ENCODE measurements around the gene WNK2. TPM values are rescaled to one million over a fixed set of nuclear protein-coding genes. Genes with fewer than 3 reads are reported as not detected.

The WNK2 gene
- total and polyA plus RNA-seq, 2 of the 4 experiments (the other 2 are of a cell fraction), result not detected

DNA sequence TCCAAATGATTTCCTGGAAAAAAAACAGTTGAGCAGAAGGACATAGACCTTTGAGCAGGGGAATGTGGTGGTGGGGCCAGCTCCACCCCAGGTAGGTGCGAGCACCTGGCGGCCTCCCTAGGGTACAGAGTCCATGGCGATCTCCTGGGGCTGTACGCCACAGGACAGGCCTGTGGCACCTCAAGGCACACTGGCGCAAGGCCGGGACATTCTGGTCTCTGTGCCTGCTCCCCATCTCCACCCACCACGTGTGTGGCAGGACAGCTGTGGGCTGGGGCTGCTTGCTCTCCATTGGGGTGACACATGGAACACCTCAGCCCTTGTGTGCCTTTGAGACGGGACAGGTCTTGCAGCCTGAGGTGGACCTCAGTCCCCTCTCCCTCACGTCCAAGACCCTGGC is 25.2 kb downstream of the WNK2 start:
- Histone ChIP-seq H4K5ac (ENCODE audit: low read depth, low read length) (no peak overlapping the region), H2BK120ac (ENCODE audit: low read depth, low read length) (no peak overlapping the region), H3K79me1 (ENCODE audit: low read depth in 1 of 2, low read length in 2 of 2) (no peaks in the 10 kb centered on the region), H3K14ac (replicated peaks; ENCODE audit: low read depth, low read length) (no peak overlapping the region), H3K27me3 (ENCODE audit: control insufficient read depth, insufficient read depth, low read length) (peaks cover 7% of the 10 kb centered on the region; the same call in 1 of the 2 replicates), H4K20me1 (ENCODE audit: insufficient read depth, low read length) (no peaks in the 10 kb centered on the region), H3K9me3 (ENCODE audit: control insufficient read depth, insufficient read depth, low read length) (peaks cover 3% of the 10 kb centered on the region; the same call in 1 of the 2 replicates), H3K4me1 (ENCODE audit: control insufficient read depth, insufficient read depth, low read length) (no peaks in the 10 kb centered on the region), H2AK5ac (ENCODE audit: low read depth, low read length) (no peak overlapping the region), H2AFZ (replicated peaks; ENCODE audit: low read length, poor library complexity) (no peak overlapping the region), H3K4ac (ENCODE audit: low read depth, low read length) (no peak overlapping the region), H3K23ac (ENCODE audit: low read depth, low read length) (no peak overlapping the region), H3K36me3 (ENCODE audit: control insufficient read depth, insufficient read depth, low read length) (no peaks in the 10 kb centered on the region), H2BK5ac (ENCODE audit: low read depth, low read length, poor library complexity, severe bottlenecking) (no peak overlapping the region), H3K56ac (ENCODE audit: extremely low read depth, insufficient read depth, low read length) (no peak overlapping the region), H3K18ac (ENCODE audit: low read depth, low read length) (no peak overlapping the region), H3K9me1 (ENCODE audit: insufficient read depth, low read length) (no peaks in the 10 kb centered on the region), H4K91ac (ENCODE audit: insufficient read depth, low read depth, low read length) (no peak overlapping the region), H3K27ac (ENCODE audit: insufficient read depth, low read length) (no peak overlapping the region), H3K4me3 (ENCODE audit: insufficient read depth, low read depth, low read length) (no peak overlapping the region), H3K9ac (ENCODE audit: low read depth, low read length) (no peak overlapping the region), H3K4me2 (ENCODE audit: low read depth, low read length) (no peak overlapping the region), H2BK20ac (ENCODE audit: low read depth, low read length) (no peak overlapping the region), H2BK15ac (ENCODE audit: low read depth, low read length) (no peak overlapping the region), H4K8ac (ENCODE audit: low read depth in 2 of 2, low read length in 2 of 2) (no peak overlapping the region), H2AK9ac (replicated peaks; ENCODE audit: low read depth, low read length, poor library complexity) (no peak overlapping the region)
- no TSS peak for BruUV-seq (replicated peaks)
- in situ Hi-C loops (cut with MboI; ENCODE audit: low sequenced_read_pairs), result no loop called here
- ChIA-PET CTCF (no interaction called here), POLR2A (ENCODE audit: unreplicated experiment) (no interaction called here)
- ATAC-seq (ENCODE audit: low read depth) (no peak), DNase-seq (no peak)
- intact Hi-C loops (cut with micrococcal nuclease), result no loop called here
- TF ChIP-seq MAFK (IDR thresholded peaks at IDR 0.05; ENCODE audit: low read depth, low read length), result no peak
- no peak for TF ChIP-seq FOS (IDR thresholded peaks at IDR 0.05; ENCODE audit: low read depth, low read length)
- TF ChIP-seq, protein P1, sequence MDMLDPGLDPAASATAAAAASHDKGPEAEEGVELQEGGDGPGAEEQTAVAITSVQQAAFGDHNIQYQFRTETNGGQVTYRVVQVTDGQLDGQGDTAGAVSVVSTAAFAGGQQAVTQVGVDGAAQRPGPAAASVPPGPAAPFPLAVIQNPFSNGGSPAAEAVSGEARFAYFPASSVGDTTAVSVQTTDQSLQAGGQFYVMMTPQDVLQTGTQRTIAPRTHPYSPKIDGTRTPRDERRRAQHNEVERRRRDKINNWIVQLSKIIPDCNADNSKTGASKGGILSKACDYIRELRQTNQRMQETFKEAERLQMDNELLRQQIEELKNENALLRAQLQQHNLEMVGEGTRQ (IDR thresholded peaks at IDR 0.05; ENCODE audit: low read depth, low read length), result no peak
- TF ChIP-seq RFX5 (IDR thresholded peaks at IDR 0.05; ENCODE audit: low read depth, low read length), result no peak
- TF ChIP-seq POLR2A (IDR thresholded peaks at IDR 0.05; ENCODE audit: low read depth, low read length), result no peak
- TF ChIP-seq MXI1 (IDR thresholded peaks at IDR 0.05; ENCODE audit: borderline replicate concordance, low read depth, low read length), result no peak
- TF ChIP-seq, protein P2, sequence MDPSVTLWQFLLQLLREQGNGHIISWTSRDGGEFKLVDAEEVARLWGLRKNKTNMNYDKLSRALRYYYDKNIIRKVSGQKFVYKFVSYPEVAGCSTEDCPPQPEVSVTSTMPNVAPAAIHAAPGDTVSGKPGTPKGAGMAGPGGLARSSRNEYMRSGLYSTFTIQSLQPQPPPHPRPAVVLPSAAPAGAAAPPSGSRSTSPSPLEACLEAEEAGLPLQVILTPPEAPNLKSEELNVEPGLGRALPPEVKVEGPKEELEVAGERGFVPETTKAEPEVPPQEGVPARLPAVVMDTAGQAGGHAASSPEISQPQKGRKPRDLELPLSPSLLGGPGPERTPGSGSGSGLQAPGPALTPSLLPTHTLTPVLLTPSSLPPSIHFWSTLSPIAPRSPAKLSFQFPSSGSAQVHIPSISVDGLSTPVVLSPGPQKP (IDR thresholded peaks at IDR 0.05; ENCODE audit: borderline replicate concordance, low read depth, low read length), result no peak
- no peak for TF ChIP-seq MAZ (IDR thresholded peaks at IDR 0.05; ENCODE audit: borderline replicate concordance, low read depth, low read length)
- TF ChIP-seq RAD21 (IDR thresholded peaks at IDR 0.05; ENCODE audit: low read length), result no peak
- WGBS, 2 experiments (ENCODE audit: extremely low coverage in 2 of 2, insufficient read length in 1 of 2), result 100% methylated on average over 3 of the region's 9 CpGs; no CpG with 5 or more reads in 1 of the 2 experiments
- dilution Hi-C loops (cut with HindIII; ENCODE audit: low sequenced_read_pairs, unreplicated experiment), result no loop called here

Measured in IMR-90 (cell line).